Small intestine (tissue), 16 donors: Measurements from ENCODE around the gene HRCT1. TPM values are rescaled to one million over a fixed set of nuclear protein-coding genes. Genes with fewer than 3 reads are reported as not detected.

Source experiments
- DNase-seq, 2 donors: peaks; one replicate each; pipeline versions ENCODE4 v3.0.0 to v3.0.0-alpha.2; 2013
- FAIRE-seq: peaks from 2 replicates; lab custom pipeline; 2012; peaks lifted over from hg19 to GRCh38; lab: Jason Lieb, UNC
- H3K27ac ChIP-seq, 3 donors: one replicate each; pipeline ENCODE4 v1.5.1; 2013; ENCODE audit warnings: low read length in 2 of 3, mild to moderate bottlenecking in 2 of 3, control low read depth in 1 of 3, inconsistent platforms in 1 of 3, low read depth in 1 of 3, moderate library complexity in 1 of 3
- H3K27me3 ChIP-seq, 3 donors: one replicate each; pipeline ENCODE4 v1.6.1; 2013; ENCODE audit warnings: low read length in 3 of 3, inconsistent platforms in 1 of 3; ENCODE audit not compliant: control insufficient read depth in 3 of 3, insufficient read depth in 3 of 3
- H3K36me3 ChIP-seq, 3 donors: one replicate each; pipeline ENCODE4 v1.6.1; 2013; ENCODE audit warnings: low read length in 3 of 3, inconsistent platforms in 1 of 3, low read depth in 1 of 3, mild to moderate bottlenecking in 1 of 3, moderate library complexity in 1 of 3; ENCODE audit not compliant: control insufficient read depth in 3 of 3, insufficient read depth in 2 of 3
- H3K4me1 ChIP-seq, 3 donors: one replicate each; pipeline ENCODE4 v1.6.1; 2013; ENCODE audit warnings: low read length in 2 of 3, inconsistent platforms in 1 of 3, low read depth in 1 of 3, mild to moderate bottlenecking in 1 of 3, moderate library complexity in 1 of 3; ENCODE audit not compliant: control insufficient read depth in 3 of 3, insufficient read depth in 2 of 3
- H3K4me3 ChIP-seq, 3 donors: one replicate each; pipeline ENCODE4 v1.5.1; 2013; ENCODE audit warnings: low read length in 3 of 3, control low read depth in 1 of 3, inconsistent platforms in 1 of 3, low read depth in 1 of 3, mild to moderate bottlenecking in 1 of 3, moderate library complexity in 1 of 3
- H3K9me3 ChIP-seq, 2 donors: one replicate each; pipeline ENCODE4 v1.6.1; 2013; ENCODE audit warnings: low read depth in 1 of 2, low read length in 1 of 2; ENCODE audit not compliant: control insufficient read depth in 2 of 2, insufficient read depth in 1 of 2
- WGBS, 3 donors: extraction: QIAGEN DNeasy Blood & Tissue Kit; methylation state at CpG; one replicate each; pipeline ENCODE4 v1.1.7; 2013; 5-methylcytosine and 5-hydroxymethylcytosine counted together
- long read RNA-seq, 10 donors: transcript quantifications; one replicate each; lab custom pipeline, GENCODE V29; 2026
- polyA plus RNA-seq, 4 donors: library from polyadenylated mRNA; stranded (reverse) in 3 of 4; unstranded in 1 of 4; fragments of 200-250 nt in 3 of 4; fragments of 120-200 nt in 1 of 4; gene quantifications; one replicate each; pipeline versions ENCODE4 v1.2.1 to v1.2.3, GENCODE V29; 2013
- donor health status: healthy with polysubstance abuse.
- donor health status: control.
- donor health status: control.
- donor health status: Bipolar disorder and iron deficiency.
- donor health status: healthy.

Gene HRCT1
- 10 to 100 TPM in 1 of 4 donors, 1 to 10 TPM in 3; 1.8 to 17.8 (median 7.5) TPM for polyA plus RNA-seq
- long read RNA-seq, donor 1, partial matches to known transcripts: 0 of 3 reads
- long read RNA-seq, donor 1, other reads (novel, unspliced or antisense): 0 of 3 reads
- long read RNA-seq, donor 2: 0 reads
- long read RNA-seq, donor 3, partial matches to known transcripts: 0 of 2 reads
- long read RNA-seq, donor 3, other reads (novel, unspliced or antisense): 0 of 2 reads
- long read RNA-seq, donor 4: 0 reads
- long read RNA-seq, donor 5: 0 reads
- long read RNA-seq, donor 6, partial matches to known transcripts: 0 of 3 reads
- long read RNA-seq, donor 6, other reads (novel, unspliced or antisense): 0 of 3 reads
- long read RNA-seq, donor 7, partial matches to known transcripts: 0 of 1 reads
- long read RNA-seq, donor 7, other reads (novel, unspliced or antisense): 0 of 1 reads
- long read RNA-seq, donor 8: 0 reads
- long read RNA-seq, donor 9, partial matches to known transcripts: 0 of 1 reads
- long read RNA-seq, donor 9, other reads (novel, unspliced or antisense): 0 of 1 reads
- long read RNA-seq, donor 10: 0 reads

DNA sequence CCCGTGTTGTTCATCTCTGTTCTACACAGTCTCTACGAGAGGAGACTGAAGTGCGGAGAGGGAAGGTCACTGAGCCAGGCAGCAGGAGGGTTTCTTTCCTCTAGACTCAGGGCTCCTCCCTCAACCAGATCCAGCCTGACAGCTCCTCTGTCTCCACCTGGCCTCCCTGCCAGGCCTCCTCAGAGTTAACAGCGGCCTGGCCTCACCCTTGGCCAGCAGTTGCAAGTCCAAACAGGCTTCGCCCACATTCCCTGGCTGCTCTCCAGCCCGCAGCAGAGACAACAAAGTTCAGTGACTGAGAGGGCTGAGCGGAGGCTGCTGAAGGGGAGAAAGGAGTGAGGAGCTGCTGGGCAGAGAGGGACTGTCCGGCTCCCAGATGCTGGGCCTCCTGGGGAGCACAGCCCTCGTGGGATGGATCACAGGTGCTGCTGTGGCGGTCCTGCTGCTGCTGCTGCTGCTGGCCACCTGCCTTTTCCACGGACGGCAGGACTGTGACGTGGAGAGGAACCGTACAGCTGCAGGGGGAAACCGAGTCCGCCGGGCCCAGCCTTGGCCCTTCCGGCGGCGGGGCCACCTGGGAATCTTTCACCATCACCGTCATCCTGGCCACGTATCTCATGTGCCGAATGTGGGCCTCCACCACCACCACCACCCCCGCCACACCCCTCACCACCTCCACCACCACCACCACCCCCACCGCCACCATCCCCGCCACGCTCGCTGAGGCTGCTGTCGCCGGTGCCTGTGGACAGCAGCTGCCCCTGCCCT is at the start of gene HRCT1:
TSS of gene HRCT1 (plus strand) at position 291 of the 768 bp plus-strand sequence. CDS start at position 377, 86 bp downstream.
- DNase-seq (peak; percentile 95 to 98), FAIRE-seq (no peak)
- WGBS, 3 donors: 25 to 43% (median 38%) methylated on average over 20 to 30 of the region's 30 CpGs
- H3K27ac ChIP-seq: peak within 1 kb of the TSS; percentile 85 to 97 (median 97)
- H3K9me3 ChIP-seq: no peaks in the 10 kb centered on the region
- H3K4me1 ChIP-seq: peaks cover 23 to 54% (median 32%) of the 10 kb centered on the region in 3 donors
- peak within 1 kb of the TSS in 1 of 3 donors; percentile 24 for H3K4me3 ChIP-seq
- no peaks in the 10 kb centered on the region for H3K27me3 ChIP-seq
- H3K36me3 ChIP-seq: peaks cover 0 to 2% (median 0%) of the 10 kb centered on the region in 3 donors

DNA sequence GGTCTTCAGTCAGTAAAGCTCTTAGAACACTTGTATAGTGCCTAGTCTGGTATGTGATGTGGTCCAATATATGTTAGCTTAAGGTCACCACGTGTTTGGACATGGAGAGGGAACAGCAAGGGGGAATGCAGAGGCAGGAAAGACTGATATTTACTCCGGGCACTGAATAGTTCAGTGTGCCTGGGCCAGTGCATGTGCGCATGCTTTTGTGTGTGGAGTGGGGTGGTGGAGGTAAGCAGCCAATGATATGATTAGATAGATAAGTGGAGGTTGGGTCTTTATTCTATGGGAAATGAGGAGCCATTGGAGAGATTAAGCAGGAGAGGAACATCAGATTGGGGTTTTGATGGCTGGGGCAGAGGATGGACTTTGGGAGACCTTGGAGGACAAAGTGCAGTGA is 49.8 kb upstream of the HRCT1 start:
- no peak for DNase-seq
- Histone ChIP-seq H3K4me1 (peaks cover 0 to 3% (median 0%) of the 10 kb centered on the region in 3 donors), H3K4me3 (no peak overlapping the region), H3K27ac (no peak overlapping the region), H3K9me3 (no peaks in the 10 kb centered on the region), H3K27me3 (no peaks in the 10 kb centered on the region), H3K36me3 (peaks cover 0 to 26% (median 0%) of the 10 kb centered on the region in 3 donors)
- FAIRE-seq: no peak
- WGBS, 3 donors: 76 to 78% (median 76%) methylated on average over 3 of the region's 3 CpGs

DNA sequence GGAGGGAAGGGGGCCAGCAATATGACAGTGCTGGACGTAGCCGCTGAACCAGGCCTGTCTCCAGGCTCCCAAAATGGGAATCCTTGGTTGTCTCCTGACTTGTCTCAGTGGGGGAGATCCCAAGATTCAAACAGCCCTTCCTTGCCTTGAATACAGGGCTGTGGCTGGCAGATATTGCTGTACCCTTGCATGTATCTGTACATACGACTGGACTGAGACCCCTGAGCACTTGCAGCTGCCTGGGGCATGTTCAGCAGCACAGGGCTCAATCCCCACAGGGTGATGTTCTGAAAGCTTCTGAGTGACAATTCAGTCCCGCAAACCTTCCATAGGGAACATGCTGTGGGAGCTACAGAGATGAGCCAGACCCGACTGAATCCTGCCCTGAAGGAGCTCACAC is 49.1 kb upstream of the HRCT1 start:
- no peaks in the 10 kb centered on the region for H3K9me3 ChIP-seq
- FAIRE-seq (no peak), DNase-seq (no peak)
- peaks cover 0 to 26% (median 0%) of the 10 kb centered on the region in 3 donors for H3K36me3 ChIP-seq
- WGBS, 3 donors: 81 to 94% (median 88%) methylated on average over 5 of the region's 5 CpGs
- no peaks in the 10 kb centered on the region for H3K27me3 ChIP-seq
- peaks cover 0 to 3% (median 0%) of the 10 kb centered on the region in 3 donors for H3K4me1 ChIP-seq
- H3K27ac ChIP-seq: no peak overlapping the region
- H3K4me3 ChIP-seq: no peak overlapping the region

DNA sequence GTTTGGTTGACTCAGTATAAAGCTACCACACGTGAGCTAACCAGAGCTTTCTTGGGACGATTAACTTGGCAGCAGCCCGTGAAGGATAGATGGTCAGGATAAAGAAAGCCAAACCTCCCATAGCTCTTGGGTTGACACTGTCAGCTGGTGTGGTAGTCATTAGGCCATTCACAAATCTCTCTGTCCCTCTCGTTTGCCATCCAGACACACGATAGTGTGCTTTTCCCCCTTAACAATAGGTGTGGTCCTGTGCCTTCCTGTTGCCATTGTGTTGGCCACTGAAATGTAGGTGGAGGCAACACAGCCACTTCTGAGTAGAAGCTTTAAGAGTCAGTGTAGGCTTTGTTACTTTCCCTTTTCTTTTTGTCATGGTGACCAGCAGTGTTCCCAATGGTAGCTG is 47.5 kb upstream of the HRCT1 start:
- FAIRE-seq: no peak
- WGBS, 3 donors: 64 to 72% (median 71%) methylated on average over 5 of the region's 5 CpGs
- no peak overlapping the region for H3K4me3 ChIP-seq
- H3K27ac ChIP-seq: no peak overlapping the region
- H3K4me1 ChIP-seq: peaks cover 0 to 3% (median 0%) of the 10 kb centered on the region in 3 donors
- H3K36me3 ChIP-seq: peaks cover 0 to 11% (median 0%) of the 10 kb centered on the region in 3 donors
- no peaks in the 10 kb centered on the region for H3K9me3 ChIP-seq
- H3K27me3 ChIP-seq: peaks cover 0 to 3% (median 0%) of the 10 kb centered on the region in 3 donors
- no peak for DNase-seq

DNA sequence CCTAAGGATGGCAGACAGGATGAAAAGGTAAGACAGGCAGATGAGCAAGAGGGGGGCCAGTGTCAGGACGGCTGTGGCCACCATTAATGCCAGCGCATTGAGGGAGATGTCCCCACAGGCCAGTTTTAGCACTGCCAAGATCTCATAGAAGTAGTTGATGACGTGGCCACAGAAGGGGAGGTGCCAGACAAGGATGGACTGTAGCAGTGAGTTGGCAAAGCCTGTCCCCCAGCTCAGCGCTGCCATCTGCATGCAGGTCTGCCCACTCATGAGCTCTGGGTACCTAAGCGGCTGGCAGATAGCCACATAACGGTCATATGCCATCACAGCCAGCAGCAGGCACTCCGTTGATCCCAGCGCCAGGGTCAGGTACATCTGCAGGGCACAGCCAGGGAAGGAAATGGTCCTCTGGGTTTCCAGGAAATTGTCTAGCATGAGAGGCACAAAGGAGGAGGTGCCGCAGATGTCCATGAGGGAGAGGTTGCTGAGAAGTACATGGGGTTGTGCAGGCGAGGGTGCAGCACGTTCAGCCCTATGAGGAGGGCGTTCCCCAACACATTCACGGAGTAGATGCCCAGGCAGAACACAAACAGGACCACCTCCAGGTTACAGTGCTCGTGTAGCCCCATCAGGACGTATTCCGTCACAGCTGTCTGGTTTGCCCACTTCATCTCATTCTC is 46.6 kb upstream of the HRCT1 start:
- WGBS, 3 donors: 46 to 56% (median 53%) methylated on average over 16 of the region's 16 CpGs
- Histone ChIP-seq H3K9me3 (no peaks in the 10 kb centered on the region), H3K27ac (no peak overlapping the region), H3K27me3 (peaks cover 0 to 3% (median 0%) of the 10 kb centered on the region in 3 donors), H3K4me3 (no peak overlapping the region), H3K36me3 (peaks cover 0 to 3% (median 0%) of the 10 kb centered on the region in 3 donors), H3K4me1 (peaks cover 0 to 3% (median 0%) of the 10 kb centered on the region in 3 donors)
- FAIRE-seq: no peak
- no peak for DNase-seq

DNA sequence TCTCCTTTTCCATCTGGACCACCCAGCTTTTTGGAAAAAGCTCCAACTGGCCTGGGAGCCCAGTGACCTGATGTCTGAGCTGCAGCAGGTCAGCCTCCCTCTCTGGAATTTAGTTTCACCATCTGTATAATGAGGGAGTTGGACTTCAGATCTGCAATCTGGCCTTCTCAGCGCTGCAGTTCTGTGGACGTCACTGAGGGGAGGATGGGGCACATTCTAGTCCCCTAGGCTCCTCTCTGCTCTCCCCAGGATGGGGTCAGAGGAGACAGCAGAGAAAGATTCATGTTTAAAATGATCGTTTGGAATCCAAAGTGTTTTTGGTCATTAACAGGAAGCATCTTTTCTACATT is 46.0 kb upstream of the HRCT1 start:
- FAIRE-seq (no peak), DNase-seq (no peak)
- Histone ChIP-seq H3K4me3 (no peak overlapping the region), H3K27me3 (peaks cover 0 to 3% (median 0%) of the 10 kb centered on the region in 3 donors), H3K36me3 (peaks cover 0 to 3% (median 0%) of the 10 kb centered on the region in 3 donors), H3K9me3 (no peaks in the 10 kb centered on the region), H3K4me1 (peaks cover 0 to 3% (median 0%) of the 10 kb centered on the region in 3 donors), H3K27ac (no peak overlapping the region)
- 38 to 50% (median 45%) methylated on average over 3 of the region's 3 CpGs for WGBS, 3 donors

DNA sequence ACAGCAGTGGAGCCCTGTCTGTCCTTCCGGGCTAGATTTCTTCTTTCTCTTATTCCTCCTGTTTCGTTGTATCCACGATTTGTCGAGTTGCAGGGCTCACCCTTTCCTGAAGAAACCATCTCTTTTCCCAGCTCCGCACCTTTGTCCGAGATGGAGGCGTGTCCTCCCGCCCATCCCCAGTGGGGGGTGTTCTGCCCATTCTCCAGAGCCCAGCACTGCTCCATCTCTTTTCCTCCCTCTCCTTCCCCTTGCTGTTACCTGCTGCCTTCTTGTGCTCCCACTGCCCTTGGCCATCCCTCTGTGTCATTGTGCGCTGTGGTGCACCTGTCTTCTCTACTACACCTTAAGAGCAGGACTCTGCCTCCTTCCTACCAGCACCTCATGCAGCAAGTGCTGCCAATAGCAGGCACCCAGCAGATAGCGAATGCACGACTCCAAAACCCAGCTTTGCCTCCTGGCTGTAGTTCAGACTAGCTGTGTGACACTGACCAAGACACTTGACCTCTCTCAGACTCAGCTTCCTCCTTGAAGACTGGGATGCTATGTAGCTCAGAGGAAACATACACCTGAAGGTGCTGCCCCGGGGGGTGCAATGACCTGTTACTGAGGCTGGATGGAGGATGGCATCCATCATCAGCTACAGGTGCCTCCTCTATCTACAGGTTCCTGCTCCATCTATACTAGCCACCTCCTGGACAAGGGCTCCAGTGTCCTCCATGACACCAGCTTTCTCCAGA is 44.7 kb upstream of the HRCT1 start:
- WGBS, 3 donors: 20 to 57% (median 48%) methylated on average over 12 of the region's 12 CpGs
- no peak overlapping the region for H3K4me3 ChIP-seq
- H3K9me3 ChIP-seq: no peaks in the 10 kb centered on the region
- H3K4me1 ChIP-seq: peaks cover 0 to 3% (median 0%) of the 10 kb centered on the region in 3 donors
- no peak overlapping the region for H3K27ac ChIP-seq
- H3K36me3 ChIP-seq: no peaks in the 10 kb centered on the region
- DNase-seq (no peak), FAIRE-seq (no peak)
- H3K27me3 ChIP-seq: peaks cover 0 to 3% (median 0%) of the 10 kb centered on the region in 3 donors
